NCI-H1694 treated with DMSO at 0.1 percent for 48 hours (cell line): Measurements from ENCODE around the gene SLC7A10.
A peak's percentile ranks its signal among the peaks of the same experiment; 100 is the strongest.
"Not testable (repeated sequence)": the region's sequence is repeated elsewhere in the genome, so short reads cannot be mapped to it uniquely, and the experiment has no call there.

Experiments used
- DNase-seq: peaks from one replicate; lab custom pipeline; 2025; lab: John Stamatoyannopoulos, UW

The SLC7A10 gene

DNA sequence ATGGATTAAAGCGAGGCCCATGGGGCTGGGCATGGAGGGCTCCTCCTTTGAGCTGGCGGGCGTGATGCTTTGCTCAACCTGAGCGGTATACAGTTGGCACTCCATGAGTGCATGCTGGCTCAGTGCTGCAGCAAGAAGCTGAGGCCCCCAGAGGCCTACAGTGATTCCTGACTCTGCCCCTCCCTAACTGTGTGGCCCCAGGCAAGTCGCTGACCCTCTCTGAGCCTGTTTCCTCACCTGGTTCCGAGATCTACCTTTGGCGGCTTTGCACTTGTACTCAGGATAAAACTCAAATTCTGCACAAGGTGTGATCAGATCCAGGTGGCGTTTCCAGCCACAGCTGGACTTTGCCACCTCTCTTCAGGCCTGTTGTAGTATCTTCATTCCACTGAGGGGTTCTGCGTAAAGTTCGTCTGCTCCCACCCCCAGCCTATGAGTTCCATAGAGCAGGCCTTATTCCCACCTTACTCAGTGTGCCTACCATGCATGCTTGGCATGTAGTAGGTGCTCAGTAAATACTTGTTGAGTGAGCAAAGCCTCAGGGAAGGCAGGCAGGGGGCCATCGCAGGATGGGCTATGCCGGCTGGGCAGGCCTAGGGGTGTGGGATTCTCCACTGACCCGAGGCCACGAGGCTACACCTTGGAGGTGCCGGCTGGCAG lies 23.6 kb downstream of the SLC7A10 start:
- DNase-seq: no peak

DNA sequence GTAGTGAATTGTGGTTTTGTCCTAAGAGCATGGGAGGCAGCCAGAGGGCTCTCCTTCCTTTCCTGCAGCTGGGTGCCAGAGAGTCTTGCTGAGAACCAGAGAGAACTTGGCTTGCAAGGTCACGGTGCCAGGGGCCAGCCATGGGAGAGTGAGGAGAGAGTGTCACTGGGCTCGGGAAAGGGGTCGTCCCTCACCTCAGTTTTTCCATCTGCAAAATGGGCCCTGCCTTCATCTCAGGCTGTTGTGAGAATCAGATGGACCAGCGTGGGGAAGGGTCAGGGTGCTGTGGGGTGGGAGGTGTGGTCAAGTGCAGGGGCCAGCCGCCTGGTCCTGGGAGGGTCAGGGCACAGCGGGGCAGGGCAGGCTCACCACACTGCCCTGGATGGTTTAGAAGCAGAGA lies 24.2 kb downstream of the SLC7A10 start:
- DNase-seq: no peak

DNA sequence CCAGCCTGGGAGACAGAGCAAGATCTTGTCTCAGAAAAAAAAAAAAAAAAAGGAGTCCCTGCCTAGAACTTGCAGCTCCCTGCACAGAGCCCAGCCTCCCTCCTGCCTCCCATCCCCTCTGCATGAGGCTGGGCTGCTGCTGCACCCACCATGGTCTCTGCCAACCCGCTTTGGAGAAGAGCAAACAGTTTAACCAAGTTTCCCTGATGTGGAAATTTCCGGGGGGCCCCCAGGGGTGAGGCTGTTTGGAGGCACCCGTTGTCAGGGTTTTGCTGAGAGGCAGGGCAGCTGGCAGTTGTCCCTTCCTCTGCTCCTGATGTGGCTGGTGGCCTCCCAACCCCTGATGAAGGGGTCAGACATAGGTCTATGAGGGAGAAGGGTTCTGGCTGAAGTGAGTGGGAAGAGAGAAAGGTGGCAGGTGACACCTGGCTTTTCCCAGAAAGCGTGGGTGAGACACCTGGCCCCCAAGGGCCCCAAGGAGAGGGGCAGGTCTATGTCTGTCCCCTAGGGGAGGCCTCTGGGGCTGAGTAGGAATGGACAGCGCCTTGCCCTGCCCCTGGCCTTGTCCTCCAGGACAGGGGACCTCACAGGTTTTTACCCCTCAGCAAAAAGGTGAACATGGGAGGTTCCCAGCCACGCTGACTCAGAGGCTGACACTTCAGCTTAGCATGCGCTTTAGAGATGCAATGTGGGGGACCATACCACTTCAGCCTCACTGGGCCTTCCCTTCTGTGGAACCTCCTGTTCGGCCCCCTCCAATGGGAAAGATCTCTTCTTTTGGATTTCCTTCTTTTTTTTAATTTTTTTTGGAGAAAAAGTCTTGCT lies 26.0 kb downstream of the SLC7A10 start:
- no peak for DNase-seq

DNA sequence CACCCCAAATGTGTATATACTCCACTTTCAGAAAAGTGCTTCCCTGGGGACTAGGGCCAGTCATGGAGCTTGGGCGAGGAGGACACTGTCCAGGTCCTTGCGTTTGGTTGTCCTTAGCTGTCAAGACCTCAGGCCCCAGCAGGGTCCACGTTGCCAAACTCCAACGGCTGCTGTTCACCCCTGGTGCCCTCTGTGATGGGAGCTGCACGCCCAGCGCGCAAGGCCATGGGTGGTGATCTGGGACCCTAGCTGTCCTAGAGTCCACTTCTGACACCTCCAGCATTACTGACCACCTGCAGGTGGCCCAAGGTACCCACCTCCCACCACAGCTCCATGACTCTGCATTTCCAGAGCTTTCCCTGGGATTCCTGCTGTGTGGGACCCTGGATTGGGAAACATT lies 27.5 kb downstream of the SLC7A10 start:
- DNase-seq: no peak

DNA sequence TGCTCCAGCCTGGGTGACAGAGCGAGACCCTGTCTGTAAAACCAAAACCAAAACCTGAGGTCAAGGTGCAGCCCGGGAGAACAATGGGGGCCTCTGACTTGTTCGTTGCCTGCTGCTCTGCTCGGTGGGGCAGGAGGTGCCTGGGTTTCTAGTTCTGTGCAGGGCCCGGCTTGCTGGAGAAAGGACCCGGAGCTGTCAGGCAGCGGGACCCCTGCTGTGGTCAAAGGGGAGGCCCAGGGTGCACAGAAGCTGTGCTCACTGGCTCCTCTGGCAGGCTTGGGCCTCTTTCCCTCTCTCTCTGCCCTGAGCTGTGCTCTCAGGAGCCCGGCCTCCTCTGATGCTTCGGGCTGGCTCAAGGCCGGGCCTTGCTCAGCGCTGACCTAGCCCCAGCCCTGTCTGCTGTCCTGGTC lies 28.1 kb downstream of the SLC7A10 start:
- DNase-seq: no peak

DNA sequence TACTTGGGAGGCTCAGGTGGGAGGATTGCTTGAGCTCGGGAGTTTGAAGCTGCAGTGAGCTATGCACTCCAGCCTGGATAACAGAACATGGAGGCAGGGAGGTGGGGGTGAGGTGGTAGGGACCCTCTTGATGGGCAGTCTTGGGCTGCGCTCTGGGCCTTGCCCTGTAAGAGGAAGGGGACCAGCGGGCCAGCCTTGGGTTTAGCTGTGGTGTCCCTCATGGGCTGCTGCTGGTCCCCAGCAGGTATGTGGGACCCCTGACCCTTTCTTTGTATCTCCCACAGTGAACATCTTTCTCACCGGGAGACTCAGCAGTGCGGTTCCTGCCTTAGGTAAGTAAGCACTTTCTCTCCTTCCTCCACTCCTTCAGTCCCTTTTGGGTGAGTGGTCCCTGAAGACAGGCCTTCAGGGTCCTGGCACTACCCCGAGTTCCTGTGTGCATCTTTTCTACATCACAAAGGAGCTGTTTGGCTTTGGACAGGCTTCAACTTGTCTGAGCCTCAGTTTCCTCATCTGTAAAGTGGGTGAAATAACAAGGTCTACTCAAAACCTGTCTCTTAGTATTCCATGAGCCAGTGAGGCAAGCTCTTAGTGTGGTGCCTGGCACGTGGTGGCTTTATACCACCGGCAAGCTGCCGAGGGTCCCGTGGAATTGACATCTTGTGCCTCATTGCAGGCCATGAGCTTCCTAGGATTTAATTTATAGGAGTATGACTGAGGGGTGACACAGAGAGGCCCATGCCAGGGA lies 29.0 kb downstream of the SLC7A10 start:
- no peak for DNase-seq

DNA sequence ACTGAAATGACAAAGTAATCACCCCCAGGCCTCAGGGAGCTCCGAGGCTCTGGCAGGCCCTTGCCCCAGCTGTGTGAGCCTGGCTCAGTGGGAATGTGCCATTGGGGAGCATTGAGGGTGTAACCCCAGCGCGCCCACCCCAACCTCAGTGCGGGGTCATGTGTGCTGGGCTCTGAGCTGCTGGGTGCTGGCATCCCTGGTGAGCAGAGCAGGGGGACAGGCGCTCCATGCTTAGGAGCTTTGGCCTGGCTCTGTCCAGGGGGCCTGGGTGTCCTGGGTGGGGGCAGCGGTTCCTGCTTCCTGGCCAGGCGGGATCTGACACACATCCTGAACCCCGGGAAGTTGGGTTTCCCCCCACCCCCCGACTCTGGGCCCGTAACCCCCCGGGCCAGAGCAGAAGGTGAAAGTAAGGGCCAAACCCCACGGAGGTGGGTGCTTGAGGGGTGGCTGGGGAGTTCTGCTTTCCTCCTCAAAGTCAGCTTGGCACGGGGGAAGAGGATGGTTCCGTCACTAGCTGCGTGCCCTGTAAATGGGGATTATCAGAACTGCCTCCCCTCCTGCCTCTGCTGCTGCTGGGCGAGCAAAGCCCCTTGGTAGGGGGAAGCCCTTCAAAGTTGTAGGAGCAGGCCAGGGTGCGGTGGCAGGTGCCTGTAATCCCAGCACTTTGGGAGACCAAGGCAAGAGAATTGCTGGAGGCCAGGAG lies 29.9 kb downstream of the SLC7A10 start:
- no peak for DNase-seq

DNA sequence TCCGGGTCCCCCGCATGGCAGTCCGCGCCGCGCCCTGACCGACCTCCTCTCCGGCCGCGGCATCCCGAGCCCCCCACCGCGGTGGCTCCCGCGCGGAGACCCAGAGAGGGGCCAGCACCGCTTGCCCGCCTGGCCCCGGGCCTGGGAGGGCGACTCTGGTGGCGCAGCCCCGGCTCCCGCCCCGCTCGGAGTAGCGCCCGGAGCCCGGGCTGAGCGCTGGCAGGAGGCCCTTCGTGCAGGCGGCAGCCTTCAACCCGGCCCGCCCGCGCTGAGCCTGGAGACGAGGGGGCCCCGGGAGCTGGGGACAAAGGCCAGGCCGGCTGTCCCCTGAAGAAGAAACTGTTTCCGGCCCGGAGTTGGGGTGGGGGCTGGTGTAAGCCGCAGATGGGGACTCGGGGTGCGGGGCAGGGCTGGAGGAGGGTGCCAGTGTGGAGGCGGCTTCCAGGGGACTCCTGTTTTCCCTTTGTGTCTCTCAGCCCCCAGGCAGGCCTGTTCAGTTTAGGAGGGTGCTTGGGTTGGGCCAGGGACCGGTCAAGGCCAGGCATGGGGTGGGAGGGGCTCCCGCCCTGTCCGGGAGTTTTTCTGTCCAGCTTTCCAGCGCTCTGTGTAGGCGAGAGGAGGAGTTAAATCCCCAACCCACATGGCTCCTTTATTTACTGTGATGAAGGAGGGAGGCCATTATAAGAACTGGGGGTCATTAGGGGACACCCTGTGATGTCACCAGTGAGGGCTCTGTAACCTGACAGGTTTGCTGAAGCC lies 30.6 kb downstream of the SLC7A10 start:
- no peak for DNase-seq

DNA sequence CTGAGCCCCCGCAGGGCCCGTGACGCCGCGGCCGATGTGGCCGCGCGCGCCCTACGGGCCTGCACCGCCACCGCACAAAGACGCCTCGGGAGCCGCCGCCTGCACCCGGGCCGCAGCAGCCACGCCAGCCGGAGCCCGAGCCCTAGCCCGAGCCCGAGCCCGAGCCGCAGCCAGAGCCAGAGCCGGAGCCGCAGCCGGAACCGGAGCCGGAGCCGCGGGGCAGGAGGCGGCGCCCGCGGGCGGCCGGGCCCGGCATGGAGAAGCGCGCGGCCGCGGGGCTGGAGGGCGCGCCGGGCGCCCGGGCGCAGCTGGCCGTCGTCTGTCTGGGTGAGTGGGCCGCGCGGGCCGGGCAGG lies 31.1 kb downstream of the SLC7A10 start:
- no peak for DNase-seq

DNA sequence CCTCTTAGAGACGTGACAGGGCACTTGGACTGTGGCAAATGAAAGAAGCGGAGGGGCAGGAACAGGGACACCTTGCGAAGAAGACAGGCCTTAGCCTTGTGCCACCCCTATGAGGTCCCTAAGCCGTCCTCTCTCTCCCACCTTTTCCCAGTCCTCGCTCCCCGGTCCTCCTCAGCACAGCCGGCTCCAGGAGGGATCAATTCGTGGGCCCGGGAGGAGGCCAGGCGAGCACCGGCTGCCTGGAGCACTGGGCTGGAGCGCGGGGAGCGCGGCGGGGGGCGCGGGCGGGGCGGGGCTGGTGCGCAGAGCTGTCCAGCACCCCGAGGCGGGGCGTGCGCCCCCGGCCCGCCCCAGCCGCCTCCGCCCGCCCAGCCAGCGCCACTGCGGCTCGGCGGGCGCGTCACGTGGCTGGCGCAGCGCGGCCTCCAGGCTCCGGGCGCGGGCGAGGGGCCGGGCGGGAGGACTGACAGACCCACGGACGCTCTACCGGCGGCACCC lies 31.7 kb downstream of the SLC7A10 start, which contains the start of gene LRP3:
Gene LRP3 (plus strand): TSS at position 466 of the 498 bp plus-strand sequence. CDS start 456 bp downstream, outside the sequence.
- DNase-seq: no peak

DNA sequence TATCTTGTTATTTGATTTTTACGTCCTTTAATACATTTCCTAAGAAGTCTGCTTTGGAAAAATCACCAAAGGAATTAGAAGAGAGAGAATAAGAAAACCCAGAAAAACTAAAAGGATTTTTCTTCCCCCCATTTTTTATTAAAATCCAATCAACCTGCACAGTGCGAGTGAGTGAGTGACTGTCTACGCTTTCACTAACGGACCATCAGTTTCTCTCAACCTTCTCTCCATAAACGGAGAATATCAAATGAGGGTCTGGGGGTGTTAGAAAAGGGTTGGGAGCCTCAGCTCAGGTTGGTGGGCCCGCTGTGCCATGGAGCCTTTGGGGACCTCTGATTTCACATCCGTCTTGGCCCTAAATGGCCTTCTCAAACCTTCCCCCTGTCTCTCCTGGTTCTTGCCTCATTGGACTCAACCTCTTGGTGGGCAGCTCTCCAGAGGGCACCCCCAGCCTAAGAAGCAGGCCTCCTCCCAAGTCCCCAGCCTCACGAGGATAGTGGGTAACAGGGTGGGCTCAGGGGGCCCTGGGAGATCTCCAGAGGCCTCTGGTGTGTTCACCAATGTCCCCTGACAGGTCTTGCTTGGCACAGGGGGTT lies 32.3 kb downstream of the SLC7A10 start:
- no peak for DNase-seq

DNA sequence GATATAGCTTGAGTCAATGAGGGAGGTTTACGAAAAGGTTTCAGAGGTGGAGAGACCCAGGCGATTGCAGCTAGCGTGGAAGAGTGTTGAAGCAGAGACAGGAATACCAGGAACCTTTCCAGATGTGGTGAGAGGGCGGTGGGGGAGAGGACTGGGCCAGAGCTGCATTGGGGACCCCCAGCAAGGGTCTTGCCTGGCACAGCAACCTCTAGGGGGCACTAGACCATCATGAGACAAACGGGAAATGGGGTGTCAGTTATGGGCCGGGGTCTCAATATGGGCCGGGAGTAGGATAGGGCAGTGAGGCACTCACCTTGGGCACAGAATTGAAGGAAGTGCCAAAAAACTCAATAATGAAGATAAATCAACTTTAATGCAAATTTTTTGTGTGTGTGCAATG lies 33.6 kb downstream of the SLC7A10 start:
- DNase-seq: no peak

DNA sequence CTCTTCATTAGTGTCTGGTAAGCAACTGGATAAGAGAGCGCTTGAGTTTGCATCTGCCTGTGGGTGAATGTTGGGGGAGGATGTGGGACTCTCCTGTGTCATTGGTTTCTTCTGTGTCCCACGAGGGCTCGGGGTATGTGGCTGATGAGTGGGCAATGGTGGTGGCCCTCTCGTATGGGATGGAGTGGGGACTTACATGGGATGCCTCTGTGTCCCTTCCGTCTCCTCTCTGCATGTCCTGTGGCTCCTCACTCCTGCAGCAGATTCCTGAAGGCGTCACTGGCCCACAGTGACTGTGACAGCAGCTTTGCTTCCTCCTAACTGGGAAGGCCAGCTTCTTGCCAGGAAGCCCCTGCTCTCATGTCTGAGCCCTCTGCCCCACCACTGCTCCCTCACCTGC lies 34.1 kb downstream of the SLC7A10 start:
- no peak for DNase-seq

DNA sequence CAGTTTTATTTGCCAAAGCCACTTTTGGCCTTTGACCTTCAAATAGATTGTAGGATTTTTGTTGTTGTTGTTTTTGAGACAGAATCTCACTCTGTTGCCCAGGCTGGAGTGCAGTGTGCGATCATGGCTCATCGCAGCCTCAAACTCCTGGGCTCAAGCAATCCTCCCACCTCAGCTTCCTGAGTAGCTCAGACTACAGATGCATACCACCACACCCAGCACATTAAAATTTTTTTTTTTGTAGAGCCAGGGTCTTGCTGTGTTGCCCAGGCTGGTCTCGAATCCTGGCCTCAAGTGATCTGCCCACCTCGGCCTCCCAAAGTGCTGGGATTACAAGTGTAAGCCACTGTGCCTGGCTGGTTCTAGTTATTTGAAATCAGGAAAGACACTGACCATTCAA lies 34.6 kb downstream of the SLC7A10 start:
- DNase-seq: not testable (repeated sequence)

DNA sequence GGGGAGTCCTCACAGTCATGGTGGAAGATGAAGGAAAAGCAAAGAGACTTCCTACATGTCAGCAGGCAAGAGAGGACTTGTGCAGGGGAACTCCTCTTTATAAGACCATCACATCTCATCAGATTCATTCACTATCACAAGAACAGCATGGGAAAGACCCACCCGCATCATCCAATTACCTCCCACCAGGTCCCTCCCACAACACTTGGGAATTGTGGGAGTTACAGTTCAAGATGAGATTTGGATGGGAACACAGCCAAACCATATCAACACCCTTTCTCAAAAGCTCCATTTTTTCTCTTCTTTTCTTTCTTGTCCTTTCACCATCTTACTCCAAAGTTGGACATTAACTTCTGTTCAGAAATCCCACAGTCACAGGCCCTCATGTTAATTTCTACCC lies 36.2 kb downstream of the SLC7A10 start:
- DNase-seq: no peak

DNA sequence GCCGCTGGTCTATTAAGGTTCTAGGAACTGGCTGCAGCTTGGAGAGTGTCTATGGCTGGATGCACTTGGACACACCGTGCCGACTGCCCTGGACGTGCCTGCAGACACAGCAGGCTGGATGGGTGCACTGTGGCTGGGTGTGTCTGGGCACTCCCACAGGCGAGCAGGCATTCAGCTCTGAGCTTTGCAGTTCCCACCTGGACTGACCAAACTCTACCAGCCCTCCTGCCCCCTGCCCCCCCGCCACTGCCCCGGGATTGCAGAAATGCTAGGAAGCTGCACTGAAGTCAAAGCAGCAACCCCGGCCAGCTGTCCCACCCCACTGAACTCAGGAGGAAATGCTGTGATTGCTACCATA lies 38.5 kb downstream of the SLC7A10 start:
- DNase-seq: no peak

DNA sequence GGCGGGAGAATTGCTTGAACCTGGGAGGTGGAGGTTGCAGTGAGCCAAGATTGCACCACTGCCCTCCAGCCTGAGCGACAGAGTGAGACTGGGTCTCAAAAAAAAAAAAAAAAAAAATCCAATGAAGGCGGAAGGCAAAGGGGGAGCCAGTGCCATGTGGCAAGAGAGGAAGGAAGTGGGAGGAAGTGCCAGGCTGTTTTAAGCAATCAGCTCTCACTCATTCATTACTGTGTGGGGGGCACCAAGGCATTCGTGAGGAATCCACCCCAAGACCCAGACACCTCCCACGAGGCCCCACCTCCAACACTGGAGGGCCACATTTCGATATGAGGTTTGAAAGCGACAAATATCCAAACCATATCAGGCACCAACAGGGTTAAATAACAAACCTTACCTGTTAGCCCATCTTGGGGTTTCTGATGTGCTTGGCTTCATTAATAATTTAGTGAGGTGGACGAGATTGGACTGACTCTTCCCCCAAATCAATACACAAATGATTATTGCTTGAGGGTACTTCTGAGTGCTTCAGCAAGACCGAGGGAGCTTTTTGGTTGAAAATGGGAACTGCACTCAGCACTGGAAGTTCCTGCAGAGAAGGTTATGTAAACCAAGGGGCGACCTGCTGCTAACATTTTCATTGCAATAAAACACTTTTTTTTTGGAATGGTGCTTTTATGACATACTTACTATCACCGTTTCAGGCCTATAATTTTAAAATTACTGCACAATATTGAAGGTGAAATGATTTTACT lies 39.0 kb downstream of the SLC7A10 start:
- no peak for DNase-seq

DNA sequence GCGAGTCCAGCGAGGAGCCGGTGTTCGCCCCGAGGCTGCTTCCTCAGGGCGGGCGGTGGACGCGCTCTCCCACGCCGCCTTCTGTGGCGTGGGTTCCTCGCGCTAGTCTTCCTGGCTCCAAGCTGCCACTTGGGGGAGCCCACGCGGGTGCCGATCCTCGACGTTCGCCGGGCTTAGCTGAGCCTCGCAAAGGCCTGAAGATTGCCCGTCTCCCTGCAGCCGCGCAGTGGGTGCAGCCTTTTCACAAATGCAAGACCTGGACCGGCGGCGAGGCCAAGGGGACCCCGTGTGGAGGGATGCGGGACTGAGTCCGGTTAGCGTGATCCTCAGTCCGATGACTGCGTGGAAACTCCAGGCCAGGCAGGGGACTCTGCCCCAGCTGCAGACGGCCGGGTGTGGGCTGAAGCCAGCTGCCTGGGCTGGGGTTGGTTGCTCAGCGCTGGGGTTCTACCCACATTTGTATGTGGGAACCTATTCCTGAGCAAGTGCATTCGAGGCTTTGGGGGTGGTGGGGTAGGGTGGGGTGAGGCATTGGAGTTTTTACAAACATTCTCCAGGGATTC lies 48.2 kb downstream of the SLC7A10 start:
- no peak for DNase-seq

DNA sequence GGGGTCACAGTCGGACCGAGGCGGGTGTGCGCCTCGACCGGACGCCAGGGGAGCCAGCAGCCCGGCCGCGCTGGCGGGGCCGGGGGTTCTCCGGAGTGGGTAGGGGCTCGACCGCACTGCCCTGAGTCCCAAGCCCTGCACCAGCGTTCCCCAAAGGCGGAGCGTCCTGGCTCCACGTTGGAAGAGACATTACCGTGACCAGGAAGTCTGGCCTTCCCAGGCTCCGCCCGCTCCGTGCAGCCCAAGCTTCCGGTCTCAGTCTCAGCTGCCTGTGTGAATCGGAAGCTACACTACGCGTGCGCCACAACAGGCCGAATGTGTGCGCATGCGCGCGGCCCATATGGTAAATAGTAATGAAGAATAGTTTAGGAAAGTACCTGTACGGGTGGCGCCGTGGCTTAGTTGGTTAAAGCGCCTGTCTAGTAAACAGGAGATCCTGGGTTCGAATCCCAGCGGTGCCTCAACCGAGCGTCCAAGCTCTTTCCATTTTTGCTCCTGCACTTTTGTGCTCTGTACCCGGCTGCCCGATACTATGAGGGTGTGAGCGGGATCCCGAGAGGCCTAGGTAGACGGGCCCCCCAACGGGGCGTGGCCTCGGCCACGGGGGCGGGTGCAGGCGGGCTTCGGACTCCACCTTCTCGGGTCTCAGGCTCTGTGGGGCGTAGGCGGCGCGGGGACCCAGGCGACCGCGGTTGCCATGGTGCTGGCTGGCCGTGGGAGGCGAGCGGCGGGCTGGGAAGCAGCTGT lies 48.8 kb downstream of the SLC7A10 start:
- peak; percentile 98 for DNase-seq
